ENCODE data around the gene UHRF1. TPM values are rescaled to one million over a fixed set of nuclear protein-coding genes. Genes with fewer than 3 reads are reported as not detected.
A peak's percentile ranks its signal among the peaks of the same experiment; 100 is the strongest.

The UHRF1 gene
- total and polyA plus RNA-seq, 3 donors from 2014 or later, result 9.3 to 11.7 (median 10.0) TPM

- no peak for DNase-seq
- H3K36me3 ChIP-seq (ENCODE audit: low read depth, missing control alignments), result no peaks in the 10 kb centered on the region
- H3K4me1 ChIP-seq, result peaks cover 13% of the 10 kb centered on the region
- no peaks in the 10 kb centered on the region for H3K9me3 ChIP-seq
- no peak overlapping the region for H3K4me3 ChIP-seq
- no peaks in the 10 kb centered on the region for H3K27me3 ChIP-seq
- intact Hi-C loops (cut with DNase I; ENCODE audit: low total_unique reads), result no loop called here
- no peak overlapping the region for H3K27ac ChIP-seq
- 88 to 91% methylated on average over 24 of the region's 24 CpGs for WGBS, 2 donors
- no peak for TF ChIP-seq CTCF (IDR thresholded peaks at IDR 0.05)
- TF ChIP-seq POLR2A (IDR thresholded peaks at IDR 0.05), result no peak
Observed at GRCh38 chr19:4913996-4914735, 4.9 kb downstream of the UHRF1 start.

GRCh38 chr19:4914736-4915501 is 5.6 kb downstream of the UHRF1 start:
- Histone ChIP-seq H3K4me1 (peaks cover 13% of the 10 kb centered on the region), H3K4me3 (no peak overlapping the region), H3K27me3 (no peaks in the 10 kb centered on the region), H3K27ac (no peak overlapping the region), H3K36me3 (ENCODE audit: low read depth, missing control alignments) (no peaks in the 10 kb centered on the region), H3K9me3 (no peaks in the 10 kb centered on the region)
- intact Hi-C loops (cut with DNase I; ENCODE audit: low total_unique reads), result no loop called here
- DNase-seq, result peak; percentile 25
- TF ChIP-seq CTCF (IDR thresholded peaks at IDR 0.05), result no peak
- no peak for TF ChIP-seq POLR2A (IDR thresholded peaks at IDR 0.05)
- 86 to 91% methylated on average over 15 to 23 of the region's 23 CpGs for WGBS, 2 donors

- peak overlapping the region in 1 of 2 donors; percentile 18 for H3K27ac ChIP-seq
Observed at GRCh38 chr19:4916292-4917082, 7.2 kb downstream of the UHRF1 start.

More at GRCh38 chr19:4916292-4917082, 7.2 kb downstream of the UHRF1 start:
- Histone ChIP-seq H3K36me3 (ENCODE audit: low read depth, missing control alignments) (no peaks in the 10 kb centered on the region), H3K4me3 (no peak overlapping the region), H3K4me1 (peaks cover 3% of the 10 kb centered on the region), H3K27me3 (no peaks in the 10 kb centered on the region), H3K9me3 (no peaks in the 10 kb centered on the region)
- intact Hi-C loops (cut with DNase I; ENCODE audit: low total_unique reads), result no loop called here
- TF ChIP-seq CTCF (IDR thresholded peaks at IDR 0.05), result no peak
- no peak for TF ChIP-seq POLR2A (IDR thresholded peaks at IDR 0.05)
- WGBS, 2 donors, result 87 to 90% methylated on average over 35 to 41 of the region's 41 CpGs
- DNase-seq, result no peak
